GM18502 (cell line): ENCODE data around the gene TBX3.
"Not testable (repeated sequence)": the region's sequence is repeated elsewhere in the genome, so short reads cannot be mapped to it uniquely, and the experiment has no call there.

ENCODE experiments used
- ATAC-seq: cut with Tn5 transposase; IDR thresholded peaks from one replicate; pipeline ENCODE4 v1.9.1; 2021; ENCODE audit warnings: mild to moderate bottlenecking; ENCODE audit not compliant: unreplicated experiment, poor library complexity

Gene TBX3

GRCh38 chr12:114684098-114684869, at the start of gene TBX3:
Gene TBX3 (minus strand): TSS chr12:114684175. CDS start chr12:114683200, 975 bp downstream.
- no peak for ATAC-seq

GRCh38 chr12:114732426-114733030, 48.6 kb upstream of the TBX3 start:
- no peak for ATAC-seq

GRCh38 chr12:114729731-114730130, 45.8 kb upstream of the TBX3 start:
- ATAC-seq = no peak

- ATAC-seq = no peak
These were observed 42.2 kb upstream of the TBX3 start for GRCh38 chr12:114726092-114726710.

GRCh38 chr12:114722176-114722575, 38.2 kb upstream of the TBX3 start:
- not testable (repeated sequence) for ATAC-seq

- ATAC-seq = no peak
These were observed 37.3 kb upstream of the TBX3 start for GRCh38 chr12:114721266-114721665.

GRCh38 chr12:114713466-114714215, 29.7 kb upstream of the TBX3 start:
- no peak for ATAC-seq

GRCh38 chr12:114711689-114712152, 27.7 kb upstream of the TBX3 start:
- no peak for ATAC-seq

GRCh38 chr12:114710151-114710550, 26.2 kb upstream of the TBX3 start:
- no peak for ATAC-seq

GRCh38 chr12:114709112-114709511, 25.1 kb upstream of the TBX3 start:
- ATAC-seq = no peak

GRCh38 chr12:114708598-114708997, 24.6 kb upstream of the TBX3 start:
- ATAC-seq = not testable (repeated sequence)

GRCh38 chr12:114704096-114704495, 20.1 kb upstream of the TBX3 start:
- ATAC-seq = no peak

- no peak for ATAC-seq
These were observed 19.1 kb upstream of the TBX3 start for GRCh38 chr12:114703060-114703493.

GRCh38 chr12:114702462-114702861, 18.5 kb upstream of the TBX3 start:
- ATAC-seq = no peak

GRCh38 chr12:114701553-114701952, 17.6 kb upstream of the TBX3 start:
- no peak for ATAC-seq

GRCh38 chr12:114701104-114701414, 17.1 kb upstream of the TBX3 start:
- no peak for ATAC-seq

- ATAC-seq = no peak
These were observed 16.6 kb upstream of the TBX3 start for GRCh38 chr12:114700392-114701103.

GRCh38 chr12:114698566-114699163, 14.7 kb upstream of the TBX3 start:
- ATAC-seq = no peak

- no peak for ATAC-seq
These were observed 14.0 kb upstream of the TBX3 start for GRCh38 chr12:114697741-114698565.
